SK-N-SH treated with all-trans-retinoic acid at 6 μM for 48 hours (cell line): Measurements from ENCODE around the gene MAPK4.

ENCODE experiments used
- ATAC-seq: fragments of 200-7000 bp; cut with Tn5 transposase; 3 replicates; pipeline ENCODE4 v1.9.1; 2020; ENCODE audit warnings: mild to moderate bottlenecking, moderate library complexity
- BACH2 ChIP-seq: fragments of 250-450 bp; sonication (Bioruptor Pico); IDR thresholded peaks from 2 replicates; pipeline ENCODE4 v1.9.0; 2021; ENCODE audit warnings: mild to moderate bottlenecking, borderline replicate concordance
- CREB5 ChIP-seq: fragments of 250-450 bp; sonication (Bioruptor Pico); IDR thresholded peaks from 2 replicates; pipeline ENCODE4 v1.5.1; 2020; ENCODE audit warnings: low read depth, mild to moderate bottlenecking, moderate library complexity
- CSDC2 ChIP-seq: fragments of 250-450 bp; sonication (Bioruptor Pico); IDR thresholded peaks from 2 replicates; pipeline ENCODE4 v1.5.0; 2020; ENCODE audit warnings: mild to moderate bottlenecking, moderate library complexity
- GLIS3 ChIP-seq: fragments of 250-450 bp; sonication (Bioruptor Pico); IDR thresholded peaks from 2 replicates; pipeline ENCODE4 v1.5.0; 2020; ENCODE audit warnings: mild to moderate bottlenecking, moderate library complexity
- ISL1 ChIP-seq: fragments of 250-450 bp; sonication (Bioruptor Pico); IDR thresholded peaks from 2 replicates; pipeline ENCODE4 v2.1.2; 2022; ENCODE audit warnings: mild to moderate bottlenecking, moderate library complexity
- PATZ1 ChIP-seq: fragments of 250-450 bp; sonication (Bioruptor Pico); IDR thresholded peaks from 2 replicates; pipeline ENCODE4 v1.8.0; 2020; ENCODE audit warnings: mild to moderate bottlenecking, moderate library complexity, borderline replicate concordance
- POU6F1 ChIP-seq: fragments of 250-450 bp; sonication (Bioruptor Pico); IDR thresholded peaks from 2 replicates; pipeline ENCODE4 v1.8.0; 2021; ENCODE audit warnings: low read depth, mild to moderate bottlenecking, moderate library complexity, borderline replicate concordance
- PPARA ChIP-seq: fragments of 250-450 bp; sonication (Bioruptor Pico); IDR thresholded peaks from 2 replicates; pipeline ENCODE4 v1.5.0; 2020; ENCODE audit warnings: mild to moderate bottlenecking, borderline replicate concordance
- RARB ChIP-seq: fragments of 250-450 bp; sonication (Bioruptor Pico); IDR thresholded peaks from 2 replicates; pipeline ENCODE4 v1.8.0; 2021; ENCODE audit warnings: mild to moderate bottlenecking, moderate library complexity
- ZC3H10 ChIP-seq: fragments of 250-450 bp; sonication (Bioruptor Pico); IDR thresholded peaks from 2 replicates; pipeline ENCODE4 v1.5.1; 2021; ENCODE audit warnings: mild to moderate bottlenecking, moderate library complexity
- ZFP3 ChIP-seq: fragments of 250-450 bp; sonication (Bioruptor Pico); IDR thresholded peaks from 2 replicates; pipeline ENCODE4 v1.5.0; 2020; ENCODE audit warnings: mild to moderate bottlenecking, moderate library complexity
- ZNF565 ChIP-seq: fragments of 450-650 bp; formaldehyde crosslinking; conservative IDR thresholded peaks from 2 replicates; pipeline ENCODE4 v1.5.0; 2020; ENCODE audit warnings: low read depth, mild to moderate bottlenecking, moderate library complexity
- ZNF70 ChIP-seq: fragments of 450-650 bp; formaldehyde crosslinking; IDR thresholded peaks from 2 replicates; pipeline ENCODE4 v1.5.0; 2020; ENCODE audit warnings: mild to moderate bottlenecking, moderate library complexity
- ZNF8 ChIP-seq: fragments of 450-650 bp; formaldehyde crosslinking; IDR thresholded peaks from 2 replicates; pipeline ENCODE4 v1.5.0; 2020; ENCODE audit warnings: mild to moderate bottlenecking, moderate library complexity

MAPK4 gene

GRCh38 chr18:50623694-50624352, 63.9 kb downstream of the MAPK4 start:
- TF ChIP-seq GLIS3 (CRISPR knock-in tag) (no peak), PATZ1 (no peak), ZC3H10 (no peak), PPARA (CRISPR knock-in tag) (no peak), POU6F1 (CRISPR knock-in tag) (no peak), BACH2 (no peak)
- ATAC-seq: no peak

- ATAC-seq: no peak
- no peak for TF ChIP-seq ZFP3 (CRISPR knock-in tag)
- TF ChIP-seq ZNF8 (CRISPR knock-in tag): no peak
- TF ChIP-seq CREB5 (CRISPR knock-in tag): no peak
These were observed 65.1 kb downstream of the MAPK4 start for GRCh38 chr18:50624981-50625380.

GRCh38 chr18:50626317-50626716, 66.4 kb downstream of the MAPK4 start:
- no peak for ATAC-seq
- TF ChIP-seq CSDC2 (CRISPR knock-in tag) (no peak), ZNF565 (CRISPR knock-in tag) (no peak)

- TF ChIP-seq POU6F1 (CRISPR knock-in tag) (no peak), BACH2 (no peak), CREB5 (CRISPR knock-in tag) (no peak), ISL1 (CRISPR knock-in tag) (no peak), PATZ1 (no peak), ZNF565 (CRISPR knock-in tag) (no peak), RARB (CRISPR knock-in tag) (no peak), ZFP3 (CRISPR knock-in tag) (no peak), ZNF70 (no peak)
- ATAC-seq: no peak
These were observed 68.0 kb downstream of the MAPK4 start for GRCh38 chr18:50627594-50628532.
